Measurements from ENCODE around the gene CAMK2B.

The CAMK2B gene

GRCh38 chr7:44238116-44238695 is 87.2 kb downstream of the CAMK2B start:
- H2AFZ ChIP-seq (ENCODE audit: low read length) = no peak overlapping the region
- H3K9me3 ChIP-seq (ENCODE audit: insufficient read depth, low read depth, low read length) = no peaks in the 10 kb centered on the region
- no peaks in the 10 kb centered on the region for H3K79me2 ChIP-seq (ENCODE audit: insufficient read depth, low read length)
- no peak overlapping the region for H3K4me3 ChIP-seq (ENCODE audit: low read length, poor library complexity, severe bottlenecking)
- TF ChIP-seq EZH2phosphoT487 (IDR thresholded peaks at IDR 0.05; ENCODE audit: borderline replicate concordance) = no peak
- no peak for TF ChIP-seq CTCF (conservative IDR thresholded peaks at IDR 0.05; ENCODE audit: low read length)
- H3F3A ChIP-seq (ENCODE audit: low read depth) = no peaks in the 10 kb centered on the region
- no peaks in the 10 kb centered on the region for H4K20me1 ChIP-seq (ENCODE audit: insufficient read depth, low read length, poor library complexity, severe bottlenecking)
- no peak overlapping the region for H3K9ac ChIP-seq (ENCODE audit: low read depth, low read length, poor library complexity, severe bottlenecking)
- no peaks in the 10 kb centered on the region for H3K27me3 ChIP-seq (ENCODE audit: insufficient read depth, low read length, poor library complexity, severe bottlenecking)
- H3K4me1 ChIP-seq (ENCODE audit: insufficient read depth, low read length, poor library complexity, severe bottlenecking) = peaks cover 5% of the 10 kb centered on the region
- H3K9me2 ChIP-seq (replicated peaks; ENCODE audit: low read depth, low read length) = no peaks in the 10 kb centered on the region
- no peaks in the 10 kb centered on the region for H3K36me3 ChIP-seq (ENCODE audit: insufficient read depth, low read length)
- H3K4me2 ChIP-seq (ENCODE audit: low read depth, low read length, poor library complexity, severe bottlenecking) = no peak overlapping the region

- H3K4me2 ChIP-seq (ENCODE audit: low read depth, low read length, poor library complexity, severe bottlenecking) = no peak overlapping the region
- H3K79me2 ChIP-seq (ENCODE audit: insufficient read depth, low read length) = no peaks in the 10 kb centered on the region
- H3K9me2 ChIP-seq (replicated peaks; ENCODE audit: low read depth, low read length) = no peaks in the 10 kb centered on the region
- H3K4me3 ChIP-seq (ENCODE audit: low read length, poor library complexity, severe bottlenecking) = no peak overlapping the region
- peaks cover 5% of the 10 kb centered on the region for H3K4me1 ChIP-seq (ENCODE audit: insufficient read depth, low read length, poor library complexity, severe bottlenecking)
- H3K27me3 ChIP-seq (ENCODE audit: insufficient read depth, low read length, poor library complexity, severe bottlenecking) = no peaks in the 10 kb centered on the region
- H3K9me3 ChIP-seq (ENCODE audit: insufficient read depth, low read depth, low read length) = no peaks in the 10 kb centered on the region
- no peaks in the 10 kb centered on the region for H4K20me1 ChIP-seq (ENCODE audit: insufficient read depth, low read length, poor library complexity, severe bottlenecking)
- no peak for TF ChIP-seq EZH2phosphoT487 (IDR thresholded peaks at IDR 0.05; ENCODE audit: borderline replicate concordance)
- no peaks in the 10 kb centered on the region for H3F3A ChIP-seq (ENCODE audit: low read depth)
- no peaks in the 10 kb centered on the region for H3K36me3 ChIP-seq (ENCODE audit: insufficient read depth, low read length)
- H3K9ac ChIP-seq (ENCODE audit: low read depth, low read length, poor library complexity, severe bottlenecking) = no peak overlapping the region
- no peak overlapping the region for H2AFZ ChIP-seq (ENCODE audit: low read length)
Measured at GRCh38 chr7:44237696-44238095, 87.7 kb downstream of the CAMK2B start.

GRCh38 chr7:44236333-44236728 is 89.1 kb downstream of the CAMK2B start:
- H3K36me3 ChIP-seq (ENCODE audit: insufficient read depth, low read length) = no peaks in the 10 kb centered on the region
- no peak overlapping the region for H3K4me3 ChIP-seq (ENCODE audit: low read length, poor library complexity, severe bottlenecking)
- H3K9me3 ChIP-seq (ENCODE audit: insufficient read depth, low read depth, low read length) = no peaks in the 10 kb centered on the region
- H3K9ac ChIP-seq (ENCODE audit: low read depth, low read length, poor library complexity, severe bottlenecking) = no peak overlapping the region
- no peak overlapping the region for H2AFZ ChIP-seq (ENCODE audit: low read length)
- H3K4me1 ChIP-seq (ENCODE audit: insufficient read depth, low read length, poor library complexity, severe bottlenecking) = peaks cover 3% of the 10 kb centered on the region
- H3K27me3 ChIP-seq (ENCODE audit: insufficient read depth, low read length, poor library complexity, severe bottlenecking) = no peaks in the 10 kb centered on the region
- no peaks in the 10 kb centered on the region for H3K79me2 ChIP-seq (ENCODE audit: insufficient read depth, low read length)
- H3K4me2 ChIP-seq (ENCODE audit: low read depth, low read length, poor library complexity, severe bottlenecking) = no peak overlapping the region
- TF ChIP-seq CTCF (conservative IDR thresholded peaks at IDR 0.05; ENCODE audit: low read length) (no peak), EZH2phosphoT487 (IDR thresholded peaks at IDR 0.05; ENCODE audit: borderline replicate concordance) (no peak)
- H4K20me1 ChIP-seq (ENCODE audit: insufficient read depth, low read length, poor library complexity, severe bottlenecking) = no peaks in the 10 kb centered on the region
- H3F3A ChIP-seq (ENCODE audit: low read depth) = no peaks in the 10 kb centered on the region
- no peaks in the 10 kb centered on the region for H3K9me2 ChIP-seq (replicated peaks; ENCODE audit: low read depth, low read length)

All from Loucy (cell line).